Measurements from ENCODE around the gene SERPINA5. TPM values are rescaled to one million over a fixed set of nuclear protein-coding genes. Genes with fewer than 3 reads are reported as not detected.
A peak's percentile ranks its signal among the peaks of the same experiment; 100 is the strongest.

Gene SERPINA5
- total RNA-seq, 1 experiment from 2014 or later: 3.0 TPM

DNA sequence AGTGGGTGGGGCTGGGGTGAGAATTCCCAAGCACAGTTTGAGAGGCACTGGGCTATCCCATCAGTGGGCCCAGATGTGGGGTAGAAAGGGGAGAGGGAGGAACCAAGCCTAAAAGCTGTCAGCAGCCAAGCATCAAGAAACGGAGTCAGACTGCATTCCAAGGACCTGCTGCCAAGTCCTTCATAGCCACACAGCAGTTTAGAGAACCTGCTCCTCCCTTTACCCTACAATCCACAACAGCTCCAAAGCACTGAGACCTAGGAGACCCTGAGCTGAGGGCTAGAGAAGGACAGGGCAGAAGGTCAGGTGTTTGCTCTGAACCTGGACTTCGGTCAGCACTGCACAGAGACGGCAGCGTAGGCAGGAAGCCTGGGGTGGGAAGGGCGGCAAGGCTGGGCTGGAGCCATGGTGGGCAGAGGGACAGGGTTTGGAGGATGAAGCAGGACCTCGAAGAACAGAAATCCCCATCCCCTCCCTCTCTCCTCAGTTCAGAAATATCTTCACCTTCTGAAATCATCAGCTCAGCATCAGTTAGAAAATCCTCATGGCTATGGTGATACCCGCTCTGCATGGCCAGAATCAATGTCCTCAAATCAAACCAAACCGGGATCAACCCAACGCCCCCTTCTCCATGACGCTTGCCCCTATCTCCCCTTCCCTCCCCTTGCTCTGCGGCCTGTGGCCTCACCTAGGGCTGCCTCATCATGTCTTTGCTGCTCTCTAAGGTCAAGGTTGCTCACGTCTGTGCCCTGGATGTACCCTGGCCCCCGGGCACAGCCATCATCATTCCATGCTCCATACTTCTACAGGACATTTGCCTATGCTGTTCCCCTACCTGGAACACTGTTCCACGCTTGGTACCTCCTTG is 32.9 kb upstream of the SERPINA5 start (continued):
- TF ChIP-seq, protein P1, sequence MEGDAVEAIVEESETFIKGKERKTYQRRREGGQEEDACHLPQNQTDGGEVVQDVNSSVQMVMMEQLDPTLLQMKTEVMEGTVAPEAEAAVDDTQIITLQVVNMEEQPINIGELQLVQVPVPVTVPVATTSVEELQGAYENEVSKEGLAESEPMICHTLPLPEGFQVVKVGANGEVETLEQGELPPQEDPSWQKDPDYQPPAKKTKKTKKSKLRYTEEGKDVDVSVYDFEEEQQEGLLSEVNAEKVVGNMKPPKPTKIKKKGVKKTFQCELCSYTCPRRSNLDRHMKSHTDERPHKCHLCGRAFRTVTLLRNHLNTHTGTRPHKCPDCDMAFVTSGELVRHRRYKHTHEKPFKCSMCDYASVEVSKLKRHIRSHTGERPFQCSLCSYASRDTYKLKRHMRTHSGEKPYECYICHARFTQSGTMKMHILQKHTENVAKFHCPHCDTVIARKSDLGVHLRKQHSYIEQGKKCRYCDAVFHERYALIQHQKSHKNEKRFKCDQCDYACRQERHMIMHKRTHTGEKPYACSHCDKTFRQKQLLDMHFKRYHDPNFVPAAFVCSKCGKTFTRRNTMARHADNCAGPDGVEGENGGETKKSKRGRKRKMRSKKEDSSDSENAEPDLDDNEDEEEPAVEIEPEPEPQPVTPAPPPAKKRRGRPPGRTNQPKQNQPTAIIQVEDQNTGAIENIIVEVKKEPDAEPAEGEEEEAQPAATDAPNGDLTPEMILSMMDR (IDR thresholded peaks at IDR 0.05 in 2 of 3, conservative IDR thresholded peaks at IDR 0.05 in 1 of 3; ENCODE audit: borderline replicate concordance in 1 of 3, insufficient read depth in 1 of 3, low read depth in 2 of 3, low read length in 2 of 3): no peak
- TF ChIP-seq ELF1 (IDR thresholded peaks at IDR 0.05; ENCODE audit: borderline replicate concordance, low read depth) (no peak), ZFX (IDR thresholded peaks at IDR 0.05) (no peak), EGR1 (IDR thresholded peaks at IDR 0.05; ENCODE audit: low read depth) (no peak)
- TF ChIP-seq, protein P2, sequence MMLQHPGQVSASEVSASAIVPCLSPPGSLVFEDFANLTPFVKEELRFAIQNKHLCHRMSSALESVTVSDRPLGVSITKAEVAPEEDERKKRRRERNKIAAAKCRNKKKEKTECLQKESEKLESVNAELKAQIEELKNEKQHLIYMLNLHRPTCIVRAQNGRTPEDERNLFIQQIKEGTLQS (IDR thresholded peaks at IDR 0.05): no peak

DNA sequence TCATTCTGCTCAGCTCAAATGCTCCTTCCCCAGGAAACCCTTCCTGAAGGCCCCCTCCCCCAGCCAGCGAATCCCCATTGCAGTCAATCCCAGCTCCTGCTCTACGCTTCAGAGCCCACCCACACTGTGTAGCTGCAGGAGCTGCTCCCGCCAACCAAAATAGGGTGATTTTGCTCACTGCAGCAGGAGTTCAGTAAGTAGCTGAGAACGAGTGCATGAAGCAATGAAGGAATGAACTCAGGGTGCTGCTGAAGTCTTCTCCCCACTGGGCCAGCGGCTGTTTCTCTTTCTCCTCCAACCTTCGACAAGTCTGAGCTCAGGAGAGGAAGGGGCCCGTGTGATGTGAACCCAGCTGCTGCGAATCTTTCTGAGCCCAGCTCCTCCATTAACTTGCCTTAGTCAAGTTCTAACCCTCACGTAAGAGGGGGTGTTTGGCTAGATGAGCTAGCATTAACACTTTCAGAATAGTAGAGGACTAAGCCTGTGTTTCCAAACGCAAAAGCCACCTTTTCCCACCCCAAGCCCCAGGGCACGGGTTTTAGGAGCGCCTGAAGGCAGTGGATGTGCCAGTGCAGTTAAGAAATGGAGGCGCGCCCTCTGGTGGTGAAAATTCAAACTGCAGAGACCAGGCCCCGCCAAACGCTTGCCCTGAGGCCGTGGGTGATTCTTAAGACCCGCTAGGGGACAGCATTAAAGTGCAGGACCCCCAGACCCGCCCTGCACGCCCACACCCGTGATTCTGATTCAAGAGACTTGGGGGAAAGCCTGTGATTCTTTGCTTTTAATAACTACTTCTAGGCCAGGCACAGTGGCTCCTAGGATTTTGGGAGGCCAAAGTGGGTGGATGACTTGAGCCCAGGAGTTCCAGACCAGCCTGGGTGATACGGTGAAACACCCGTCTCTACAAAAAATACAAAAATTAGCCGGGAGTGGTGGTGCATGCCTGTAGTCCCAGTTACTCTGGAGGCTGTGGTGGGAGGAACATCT is 31.9 kb upstream of the SERPINA5 start:
- no peaks in the 10 kb centered on the region for H4K20me1 ChIP-seq (ENCODE audit: insufficient read depth)
- ATAC-seq (peak; percentile 98), DNase-seq (ENCODE audit: low read depth, low spot score) (peak; percentile 28)
- no peak overlapping the region for H3K4me3 ChIP-seq (replicated peaks in 1 of 2; ENCODE audit: low read depth in 1 of 2, low read length in 2 of 2)
- H3K36me3 ChIP-seq (ENCODE audit: control insufficient read depth in 1 of 2, insufficient read depth in 2 of 2, low read length in 2 of 2): no peaks in the 10 kb centered on the region
- no peak overlapping the region for H3K27ac ChIP-seq (ENCODE audit: low read depth, low read length)
- H3K9me2 ChIP-seq (ENCODE audit: insufficient read depth): no peaks in the 10 kb centered on the region
- no peaks in the 10 kb centered on the region for H3K27me3 ChIP-seq (ENCODE audit: insufficient read depth, low read length)
- no TSS peak for BruUV-seq (replicated peaks)
- intact Hi-C loops (cut with micrococcal nuclease): loop anchor here (2.0 kb wide), 2 partner anchors 114 to 132 kb away; no protein-coding TSS in a partner anchor
- peak overlapping the region; percentile 55 for H3K4me2 ChIP-seq (ENCODE audit: low read length)
- H3K9ac ChIP-seq (ENCODE audit: low read length): no peak overlapping the region
- H3K79me2 ChIP-seq (ENCODE audit: insufficient read depth, low read length): no peaks in the 10 kb centered on the region
- TF ChIP-seq EGR1 (IDR thresholded peaks at IDR 0.05; ENCODE audit: low read depth): no peak
- TF ChIP-seq, protein P1 (IDR thresholded peaks at IDR 0.05 in 2 of 3, conservative IDR thresholded peaks at IDR 0.05 in 1 of 3; ENCODE audit: borderline replicate concordance in 1 of 3, insufficient read depth in 1 of 3, low read depth in 2 of 3, low read length in 2 of 3): peak; percentile 89 to 94 (median 91)
- TF ChIP-seq ZNF274 (IDR thresholded peaks at IDR 0.05; ENCODE audit: low read depth, low read length): no peak
- no peak for TF ChIP-seq CBX3 (IDR thresholded peaks at IDR 0.05; ENCODE audit: low read depth)
- TF ChIP-seq RAD21 (IDR thresholded peaks at IDR 0.05; ENCODE audit: low read depth): peak; percentile 79
- TF ChIP-seq SIN3A (IDR thresholded peaks at IDR 0.05; ENCODE audit: low read depth): no peak
- TF ChIP-seq POLR2A (IDR thresholded peaks at IDR 0.05; ENCODE audit: borderline replicate concordance, extremely low read depth, insufficient read depth, insufficient read length): no peak
- CTCF ChIA-PET: interaction anchor here (0.7 to 3.4 kb wide), 16 partner anchors 10 to 417 kb away, joined by 3 to 32 read pairs (median 4); no protein-coding TSS in a partner anchor
- peaks cover 0 to 10% of the 10 kb centered on the region in 2 experiments; a peak in 2 of 4 replicates for H3K4me1 ChIP-seq (ENCODE audit: control insufficient read depth in 1 of 2, insufficient read depth in 2 of 2, low read length in 2 of 2)
- H3K9me3 ChIP-seq (ENCODE audit: control insufficient read depth in 1 of 2, insufficient read depth in 1 of 2, low read depth in 1 of 2, low read length in 2 of 2): no peaks in the 10 kb centered on the region
- RAD21 ChIA-PET (ENCODE audit: low non-redundant PET in 1 of 2, low total read pairs in 2 of 2, uncharacterized antibody in 2 of 2, unreplicated experiment in 2 of 2): interaction anchor here (0.7 to 1.4 kb wide), 4 partner anchors 115 to 126 kb away, joined by 3 to 10 read pairs (median 4); no protein-coding TSS in a partner anchor
- POLR2A ChIA-PET: no interaction called here
- peak overlapping the region; percentile 75 for H2AFZ ChIP-seq (ENCODE audit: low read depth, low read length, poor library complexity, severe bottlenecking)
